Subcutaneous adipose tissue (tissue), 4 donors: ENCODE results near the gene KASH5. TPM values are rescaled to one million over a fixed set of nuclear protein-coding genes. Genes with fewer than 3 reads are reported as not detected.

ENCODE experiments used
- CTCF ChIP-seq: fragments of 450-650 bp; IDR thresholded peaks from one replicate; pipeline ENCODE4 v1.5.1; 2016; ENCODE audit warnings: low read depth, mild to moderate bottlenecking, control low read depth, antibody characterized with exemption, moderate library complexity
- total RNA-seq, 4 donors: library from RNA; depleted of rRNA; stranded (reverse); fragments of >200 nt; gene quantifications; one replicate each; pipeline ENCODE4 v1.1.0, GENCODE V29; 2016

KASH5 gene
- total RNA-seq, 4 donors from 2014 or later, result not detected

DNA sequence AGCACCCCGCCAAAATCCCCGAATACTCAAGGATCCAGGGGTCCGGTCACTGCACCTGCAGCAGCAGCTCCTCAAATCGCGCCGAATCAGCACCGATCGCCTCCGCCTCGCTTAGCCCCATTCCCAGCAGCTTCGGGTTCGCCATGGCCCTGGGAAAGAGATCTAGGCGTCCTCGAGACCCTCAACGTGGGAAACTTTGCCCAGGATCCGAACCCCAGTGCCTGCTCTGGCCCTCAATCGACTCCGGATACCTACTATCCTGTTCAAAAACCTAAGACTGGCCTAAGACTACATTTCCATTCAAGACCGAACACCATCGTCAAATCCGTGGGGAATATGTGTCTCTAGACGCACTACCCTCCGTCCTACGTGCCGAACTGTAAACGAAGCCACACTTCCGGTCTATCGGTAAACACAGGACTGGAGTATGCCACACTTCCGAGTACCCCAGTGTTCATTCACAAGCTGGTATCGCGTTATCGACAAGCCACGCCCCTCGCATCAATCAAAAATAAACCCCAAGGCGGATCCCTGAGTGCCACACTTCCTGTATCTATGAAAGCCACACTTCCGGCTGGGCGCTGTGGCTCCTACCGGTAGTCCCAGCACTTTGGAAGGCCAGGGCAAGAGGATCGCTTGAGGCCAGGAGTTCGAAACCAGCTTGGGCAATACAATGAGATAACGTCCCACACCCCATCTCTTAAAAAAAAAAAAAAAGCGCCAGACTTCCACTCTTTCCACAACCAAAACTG is 63.6 kb downstream of the KASH5 start, which contains the start of gene PIH1D1:
TSS of gene PIH1D1 (minus strand) at position 385 of the 752 bp plus-strand sequence. CDS start at position 145, 240 bp downstream.
- no peak for TF ChIP-seq CTCF

- no peak for TF ChIP-seq CTCF
These were observed 65.1 kb downstream of the KASH5 start, which contains the start of gene ALDH16A1 for GRCh38 chr19:49453013-49453756. Gene ALDH16A1 (plus strand): TSS chr19:49453225. CDS start chr19:49453332, 107 bp downstream.

DNA sequence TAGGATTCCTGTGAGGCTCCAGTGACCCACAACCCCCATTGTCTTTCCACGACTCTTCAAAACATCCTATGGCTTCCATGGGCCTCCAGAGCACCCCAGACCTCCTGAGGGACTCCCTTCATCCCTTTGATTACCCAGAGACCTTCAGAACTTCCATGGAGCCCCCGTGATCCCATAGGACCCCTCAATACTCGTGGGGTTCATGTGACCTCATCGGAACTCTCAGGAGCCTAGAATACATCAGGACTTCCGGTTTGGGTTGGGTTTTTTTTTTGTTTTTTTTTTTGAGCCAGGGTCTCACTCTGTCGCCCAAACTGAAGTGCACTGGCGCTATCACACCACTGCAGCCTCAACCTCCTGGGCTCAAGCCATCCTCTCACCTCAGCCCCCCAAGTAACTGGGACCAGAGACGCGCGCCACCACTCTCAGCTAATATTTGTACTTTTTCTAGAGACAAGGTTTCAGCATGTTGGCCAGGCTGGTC is 65.8 kb downstream of the KASH5 start:
- no peak for TF ChIP-seq CTCF

DNA sequence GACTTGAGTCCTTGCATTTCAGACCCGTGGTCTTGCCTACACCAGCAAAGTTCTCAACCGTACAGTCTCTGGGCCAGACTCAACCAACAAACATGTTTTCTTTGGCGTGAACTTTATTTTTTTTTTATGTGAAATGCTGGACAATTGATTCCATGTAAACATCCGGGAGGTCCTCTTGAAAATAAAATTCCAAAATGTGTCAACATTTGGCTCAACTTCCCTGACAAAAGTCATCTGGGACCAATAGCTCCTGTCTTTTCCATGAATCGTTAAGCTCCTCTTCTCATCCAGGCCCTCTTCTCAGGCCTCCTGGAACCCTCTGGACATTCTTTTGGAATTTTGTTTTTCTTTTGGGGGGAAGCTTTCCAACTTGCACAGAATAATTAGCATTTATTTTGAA is 67.7 kb downstream of the KASH5 start:
- no peak for TF ChIP-seq CTCF

GRCh38 chr19:49456326-49456725 is 68.3 kb downstream of the KASH5 start:
- no peak for TF ChIP-seq CTCF

GRCh38 chr19:49458567-49458903 is 70.5 kb downstream of the KASH5 start:
- no peak for TF ChIP-seq CTCF

DNA sequence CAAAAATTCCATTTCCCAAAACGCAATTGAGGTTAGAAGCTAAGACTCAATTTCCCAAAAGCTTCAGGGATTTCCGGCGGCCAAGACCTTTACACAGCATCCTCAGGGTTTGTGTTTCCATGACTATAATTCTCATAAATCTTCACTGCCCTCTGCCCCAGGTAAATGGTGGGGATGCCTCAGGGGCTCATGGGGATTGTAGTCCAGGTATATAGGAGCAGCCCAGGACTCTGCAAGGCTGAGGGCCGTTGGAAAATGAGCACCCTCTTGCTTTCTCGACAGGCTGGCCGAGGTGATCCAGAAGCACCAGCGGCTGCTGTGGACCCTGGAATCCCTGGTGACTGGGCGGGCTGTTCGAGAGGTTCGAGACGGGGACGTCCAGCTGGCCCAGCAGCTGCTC is 71.3 kb downstream of the KASH5 start:
- no peak for TF ChIP-seq CTCF
